ENCODE data around the gene HS1BP3. TPM values are rescaled to one million over a fixed set of nuclear protein-coding genes. Genes with fewer than 3 reads are reported as not detected.

The HS1BP3 gene
- total RNA-seq, 1 donor from 2014 or later: 16.6 TPM

DNA sequence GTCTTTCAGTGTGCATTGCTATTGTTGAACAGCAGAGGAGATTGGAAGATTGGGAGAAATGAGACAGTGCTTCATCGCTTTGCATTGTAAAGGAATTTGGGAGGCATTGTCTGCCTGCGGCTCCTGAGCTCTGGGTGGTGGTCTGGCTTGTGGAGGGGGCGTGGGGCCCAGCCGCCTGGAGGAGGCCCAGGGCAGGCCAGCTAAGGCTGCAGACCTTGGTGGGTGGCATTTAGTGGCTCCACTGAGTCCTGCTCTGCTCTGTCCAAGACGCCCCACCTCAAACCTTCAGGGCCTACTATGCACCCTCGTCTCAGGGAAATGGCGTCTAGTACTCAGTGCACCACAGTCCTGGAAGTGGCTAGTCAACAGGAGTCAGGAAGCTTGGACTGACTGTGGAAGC lies 5.7 kb upstream of the HS1BP3 start:
- DNase-seq: no peak
- intact Hi-C loops (cut with micrococcal nuclease): no loop called here
- Histone ChIP-seq H3K27ac (replicated peaks) (no peak overlapping the region), H3K27me3 (ENCODE audit: low read depth) (peaks cover 56% of the 10 kb centered on the region), H3K36me3 (no peaks in the 10 kb centered on the region), H3K9me3 (replicated peaks) (no peaks in the 10 kb centered on the region), H3K4me1 (peaks cover 3% of the 10 kb centered on the region), H3K4me3 (no peak overlapping the region)
- TF ChIP-seq, protein P1, sequence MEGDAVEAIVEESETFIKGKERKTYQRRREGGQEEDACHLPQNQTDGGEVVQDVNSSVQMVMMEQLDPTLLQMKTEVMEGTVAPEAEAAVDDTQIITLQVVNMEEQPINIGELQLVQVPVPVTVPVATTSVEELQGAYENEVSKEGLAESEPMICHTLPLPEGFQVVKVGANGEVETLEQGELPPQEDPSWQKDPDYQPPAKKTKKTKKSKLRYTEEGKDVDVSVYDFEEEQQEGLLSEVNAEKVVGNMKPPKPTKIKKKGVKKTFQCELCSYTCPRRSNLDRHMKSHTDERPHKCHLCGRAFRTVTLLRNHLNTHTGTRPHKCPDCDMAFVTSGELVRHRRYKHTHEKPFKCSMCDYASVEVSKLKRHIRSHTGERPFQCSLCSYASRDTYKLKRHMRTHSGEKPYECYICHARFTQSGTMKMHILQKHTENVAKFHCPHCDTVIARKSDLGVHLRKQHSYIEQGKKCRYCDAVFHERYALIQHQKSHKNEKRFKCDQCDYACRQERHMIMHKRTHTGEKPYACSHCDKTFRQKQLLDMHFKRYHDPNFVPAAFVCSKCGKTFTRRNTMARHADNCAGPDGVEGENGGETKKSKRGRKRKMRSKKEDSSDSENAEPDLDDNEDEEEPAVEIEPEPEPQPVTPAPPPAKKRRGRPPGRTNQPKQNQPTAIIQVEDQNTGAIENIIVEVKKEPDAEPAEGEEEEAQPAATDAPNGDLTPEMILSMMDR (IDR thresholded peaks at IDR 0.05; ENCODE audit: borderline replicate concordance): no peak

DNA sequence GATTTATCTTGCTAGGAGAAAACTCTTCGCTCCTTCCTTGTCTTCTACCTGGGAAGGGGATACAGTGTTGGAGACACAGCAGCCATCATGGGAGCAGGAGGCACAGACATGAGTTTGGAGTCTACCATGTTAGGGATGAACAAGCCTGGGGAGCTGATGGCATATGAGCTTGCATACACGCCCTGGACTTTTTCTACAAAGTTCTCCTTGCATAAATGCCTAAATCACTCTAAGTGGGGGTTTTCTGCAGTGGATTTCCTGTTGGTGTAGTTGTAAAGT lies 3.6 kb upstream of the HS1BP3 start:
- peaks cover 36% of the 10 kb centered on the region for H3K27me3 ChIP-seq (ENCODE audit: low read depth)
- intact Hi-C loops (cut with micrococcal nuclease): no loop called here
- H3K27ac ChIP-seq (replicated peaks): no peak overlapping the region

DNA sequence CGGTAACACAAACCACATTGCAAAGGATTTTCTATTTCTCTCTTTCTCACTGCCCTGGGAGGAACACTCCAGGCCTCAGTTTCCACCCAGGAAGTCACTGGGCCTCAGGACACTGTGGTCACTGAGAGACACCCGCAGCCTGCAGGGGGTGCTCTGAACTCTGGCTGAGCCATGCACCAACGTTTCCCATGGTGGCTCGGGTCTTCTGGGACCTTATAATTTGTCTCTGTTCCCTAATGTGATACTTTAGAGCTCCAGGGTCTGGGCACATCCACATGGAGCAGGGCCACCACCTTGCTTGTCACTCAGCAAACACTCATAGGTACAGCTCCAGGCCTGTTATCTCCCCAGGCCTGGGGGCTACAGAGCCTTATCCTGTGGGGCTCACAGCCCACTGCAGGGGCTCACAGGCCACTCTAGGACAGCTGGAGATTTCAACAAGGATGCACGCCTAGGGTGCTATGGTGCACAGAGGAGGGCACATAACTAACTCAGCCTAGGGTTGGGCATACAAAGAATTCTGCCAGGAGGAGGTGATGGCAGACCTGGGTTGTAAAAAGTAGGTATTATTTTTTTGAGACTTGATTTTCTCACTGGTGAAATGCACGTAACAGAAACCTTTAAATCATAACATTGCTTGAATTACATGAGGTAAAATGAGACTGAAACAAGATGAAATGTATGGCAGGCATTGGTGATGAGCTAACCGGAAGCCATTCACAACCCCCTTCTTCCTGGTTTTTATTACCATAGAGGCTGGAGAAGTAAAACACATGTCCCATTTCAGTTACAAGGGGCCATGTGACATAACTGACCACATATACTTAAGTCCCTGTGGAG lies 3.0 kb upstream of the HS1BP3 start:
- no peak for DNase-seq
- TF ChIP-seq, protein P1 (IDR thresholded peaks at IDR 0.05; ENCODE audit: borderline replicate concordance): no peak

More for the DNA sequence above, 3.6 kb upstream of the HS1BP3 start:
- TF ChIP-seq, protein P1 (IDR thresholded peaks at IDR 0.05; ENCODE audit: borderline replicate concordance): no peak
- DNase-seq: no peak
- Histone ChIP-seq H3K4me3 (no peak overlapping the region), H3K4me1 (peaks cover 20% of the 10 kb centered on the region), H3K9me3 (replicated peaks) (no peaks in the 10 kb centered on the region), H3K36me3 (no peaks in the 10 kb centered on the region)

DNA sequence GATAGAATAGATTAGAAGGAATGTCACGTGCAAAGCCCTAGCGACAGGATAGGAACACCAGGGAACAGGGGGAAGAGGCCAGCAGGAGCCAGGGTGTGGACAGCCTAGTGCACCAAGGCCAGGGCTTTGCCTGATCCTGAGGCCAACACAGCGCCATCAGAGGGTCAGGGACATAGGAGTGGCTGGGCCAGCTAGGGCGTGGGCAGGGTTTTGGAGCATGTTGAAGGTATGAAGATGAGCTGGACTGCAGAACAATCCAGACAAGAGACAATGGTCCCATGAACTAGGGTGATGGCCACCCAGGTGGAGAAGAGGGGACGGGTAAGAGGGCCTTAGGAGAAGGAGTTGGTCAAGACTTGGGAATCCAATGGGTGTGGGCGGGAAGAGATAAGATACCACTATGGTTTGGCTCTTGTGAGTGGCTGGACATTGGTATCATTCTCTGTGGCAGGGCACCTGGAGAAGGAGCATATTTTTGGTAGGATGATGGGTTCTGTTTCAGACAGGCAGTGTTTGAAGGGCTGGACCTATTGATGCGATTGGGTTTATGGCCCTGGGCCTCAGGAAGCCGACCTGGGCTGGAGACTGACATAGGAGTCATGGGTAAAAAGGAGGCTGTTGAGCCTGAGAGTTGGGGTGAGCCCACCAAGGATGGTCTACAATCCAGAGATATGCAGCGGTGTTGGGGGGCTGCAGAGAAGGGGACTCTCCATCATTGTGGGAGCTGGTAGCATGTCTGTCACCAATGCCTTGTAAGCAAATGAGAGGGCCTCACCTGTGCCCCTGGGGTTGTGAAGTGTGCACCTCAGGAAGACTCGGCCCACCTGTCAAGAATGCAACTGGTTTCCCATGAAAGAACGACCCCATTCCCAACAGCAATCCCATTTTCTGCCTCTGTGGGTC lies 2.0 kb upstream of the HS1BP3 start:
- no peak for DNase-seq
- intact Hi-C loops (cut with micrococcal nuclease): no loop called here
- H3K27ac ChIP-seq (replicated peaks): no peak overlapping the region
- H3K27me3 ChIP-seq (ENCODE audit: low read depth): peaks cover 23% of the 10 kb centered on the region
- TF ChIP-seq, protein P1 (IDR thresholded peaks at IDR 0.05; ENCODE audit: borderline replicate concordance): no peak
- H3K4me1 ChIP-seq: peaks cover 36% of the 10 kb centered on the region
- H3K36me3 ChIP-seq: no peaks in the 10 kb centered on the region
- H3K9me3 ChIP-seq (replicated peaks): no peaks in the 10 kb centered on the region
- H3K4me3 ChIP-seq: no peak overlapping the region

More for the DNA sequence above, 3.0 kb upstream of the HS1BP3 start:
- no peaks in the 10 kb centered on the region for H3K36me3 ChIP-seq
- peaks cover 30% of the 10 kb centered on the region for H3K27me3 ChIP-seq (ENCODE audit: low read depth)
- intact Hi-C loops (cut with micrococcal nuclease): no loop called here
- H3K27ac ChIP-seq (replicated peaks): no peak overlapping the region
- H3K4me1 ChIP-seq: peaks cover 26% of the 10 kb centered on the region
- no peaks in the 10 kb centered on the region for H3K9me3 ChIP-seq (replicated peaks)
- H3K4me3 ChIP-seq: no peak overlapping the region

DNA sequence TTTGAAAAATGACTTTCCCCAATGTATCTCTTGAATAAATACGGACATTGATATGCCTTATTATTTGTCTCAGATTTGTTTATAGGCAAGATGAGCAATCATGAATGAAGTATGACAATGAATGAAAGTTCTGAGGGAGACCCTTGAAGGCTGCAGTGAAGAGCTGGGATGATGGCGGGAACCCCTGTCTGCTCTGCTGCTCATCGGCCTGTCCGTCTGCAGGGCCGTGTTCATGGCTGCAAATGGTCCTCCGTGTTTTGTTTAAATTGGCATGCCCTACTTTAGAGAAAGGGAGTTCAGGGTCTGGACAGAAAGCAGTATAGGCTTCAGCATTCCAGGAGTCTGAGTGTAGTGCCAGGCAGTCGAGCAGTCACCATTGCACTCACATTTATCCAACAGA lies 1.2 kb upstream of the HS1BP3 start:
- Histone ChIP-seq H3K4me1 (peaks cover 40% of the 10 kb centered on the region), H3K9me3 (replicated peaks) (no peaks in the 10 kb centered on the region), H3K27me3 (ENCODE audit: low read depth) (peaks cover 15% of the 10 kb centered on the region), H3K4me3 (no peak overlapping the region), H3K27ac (replicated peaks) (no peak overlapping the region), H3K36me3 (no peaks in the 10 kb centered on the region)
- intact Hi-C loops (cut with micrococcal nuclease): no loop called here
- TF ChIP-seq, protein P1 (IDR thresholded peaks at IDR 0.05; ENCODE audit: borderline replicate concordance): no peak
- no peak for DNase-seq
